AG04450 (cell line): ENCODE measurements around the gene MAP4K2. TPM values are rescaled to one million over a fixed set of nuclear protein-coding genes. Genes with fewer than 3 reads are reported as not detected.

Experiments
- CTCF ChIA-PET: fragments of 300-600, 350-600 bp; formaldehyde crosslinking; extraction: SDS; loops from one replicate; lab custom pipeline; 2022; ENCODE audit warnings: antibody characterized with exemption, inconsistent platforms; lab: Charles Lee
- POLR2A ChIA-PET: fragments of 350-600 bp; formaldehyde crosslinking; extraction: SDS; loops from one replicate; lab custom pipeline; 2021; ENCODE audit warnings: antibody characterized with exemption, inconsistent platforms; lab: Yijun Ruan, JAX
- DNase-seq: peaks from one replicate; pipeline ENCODE4 v3.0.0-alpha.2; 2011; ENCODE audit warnings: low read depth, low spot score
- H3K27ac ChIP-seq: one replicate; pipeline ENCODE4 v1.5.1; 2012; ENCODE audit warnings: low read depth, low read length, control low read depth
- H3K27me3 ChIP-seq: one replicate; pipeline ENCODE4 v1.6.0; 2012; ENCODE audit warnings: low read length; ENCODE audit not compliant: control insufficient read depth, insufficient read depth
- H3K4me3 ChIP-seq: 2 replicates; pipeline ENCODE4 v1.5.1; 2011; ENCODE audit warnings: mild to moderate bottlenecking, low read depth, low read length, control low read depth
- H3K9me3 ChIP-seq: 2 replicates; pipeline ENCODE4 v1.5.1; 2012; ENCODE audit warnings: low read length; ENCODE audit not compliant: control insufficient read depth, insufficient read depth
- CTCF ChIP-seq: IDR thresholded peaks from 2 replicates; pipeline ENCODE4 v1.5.1; 2011; ENCODE audit warnings: low read depth, low read length, control low read depth, inconsistent platforms
- polyA plus RNA-seq: library from polyadenylated mRNA; depleted of rRNA; stranded (reverse); fragments of >200 nt; gene quantifications from 2 replicates; pipeline ENCODE4 v1.2.3, GENCODE V29; 2011

MAP4K2 gene
- polyA plus RNA-seq, 1 experiment = 9.9 TPM

- ChIA-PET POLR2A (interaction anchor here (0.6 to 2.3 kb wide), 4 partner anchors 11 to 66 kb away, joined by 3 to 11 read pairs (median 5); partner anchors contain the start of gene SF1), CTCF (interaction anchor here (0.6 to 1.3 kb wide), 3 partner anchors 15 to 71 kb away, joined by 3 to 4 read pairs (median 3); no protein-coding TSS in a partner anchor)
- no peak for DNase-seq
These were observed 43.0 kb downstream of the MAP4K2 start, which contains the start of gene PYGM for GRCh38 chr11:64759722-64760719. Gene PYGM (minus strand): TSS chr11:64759974. CDS start chr11:64759898, 76 bp downstream.

GRCh38 chr11:64759131-64759721, 43.8 kb downstream of the MAP4K2 start:
- no peak for TF ChIP-seq CTCF
- no peaks in the 10 kb centered on the region; the same call in 1 of the 2 replicates for H3K9me3 ChIP-seq
- DNase-seq = no peak
- ChIA-PET POLR2A (interaction anchor here (2.3 kb wide), 1 partner anchor 20 kb away, joined by 11 read pairs; the partner anchor contains the start of gene SF1), CTCF (interaction anchor here (0.6 to 1.2 kb wide), 2 partner anchors 16 to 17 kb away, joined by 3 to 4 read pairs; no protein-coding TSS in a partner anchor)
- H3K27me3 ChIP-seq = no peaks in the 10 kb centered on the region
- no peak overlapping the region for H3K27ac ChIP-seq
- no peak overlapping the region for H3K4me3 ChIP-seq

More at GRCh38 chr11:64759722-64760719, 43.0 kb downstream of the MAP4K2 start, which contains the start of gene PYGM:
- no peaks in the 10 kb centered on the region for H3K27me3 ChIP-seq
- H3K27ac ChIP-seq = peak within 1 kb of the TSS; percentile 21
- TF ChIP-seq CTCF = no peak
- H3K9me3 ChIP-seq = no peaks in the 10 kb centered on the region
- H3K4me3 ChIP-seq = no peak within 1 kb of the TSS

GRCh38 chr11:64758330-64759079, 44.5 kb downstream of the MAP4K2 start:
- CTCF ChIA-PET = interaction anchor here (0.6 to 1.2 kb wide), 2 partner anchors 15 to 17 kb away, joined by 3 to 4 read pairs; no protein-coding TSS in a partner anchor
- no peak overlapping the region for H3K4me3 ChIP-seq
- no peak for DNase-seq

More at GRCh38 chr11:64758330-64759079, 44.5 kb downstream of the MAP4K2 start:
- no peaks in the 10 kb centered on the region; the same call in 1 of the 2 replicates for H3K9me3 ChIP-seq
- no peaks in the 10 kb centered on the region for H3K27me3 ChIP-seq
- no peak overlapping the region for H3K27ac ChIP-seq
- POLR2A ChIA-PET = no interaction called here
- TF ChIP-seq CTCF = no peak
